ENCODE results near the gene SEC14L3. TPM values are rescaled to one million over a fixed set of nuclear protein-coding genes. Genes with fewer than 3 reads are reported as not detected.
A peak's percentile ranks its signal among the peaks of the same experiment; 100 is the strongest.

Gene SEC14L3
- total and polyA plus RNA-seq, 2 of the 13 experiments (the other 11 are each of a cell fraction or from before 2014, with no cell fraction given), result not detected

- TF ChIP-seq KLF15 (CRISPR knock-in tag; IDR thresholded peaks at IDR 0.05; ENCODE audit: borderline replicate concordance) (no peak), ZNF350 (CRISPR knock-in tag; IDR thresholded peaks at IDR 0.05; ENCODE audit: borderline replicate concordance, low read depth) (no peak), SUZ12 (IDR thresholded peaks at IDR 0.05; ENCODE audit: low read depth, low read length) (no peak), ZBTB39 (CRISPR knock-in tag; IDR thresholded peaks at IDR 0.05) (no peak), CREBL2 (CRISPR knock-in tag; IDR thresholded peaks at IDR 0.05; ENCODE audit: borderline replicate concordance) (no peak), ZFP91 (CRISPR knock-in tag; IDR thresholded peaks at IDR 0.05; ENCODE audit: borderline replicate concordance) (peak; percentile 59; the same call in 1 of the 2 replicates), ZNF776 (CRISPR knock-in tag; IDR thresholded peaks at IDR 0.05) (no peak), SRF (IDR thresholded peaks at IDR 0.05; ENCODE audit: low read depth, low read length) (no peak), TEAD2 (CRISPR knock-in tag; IDR thresholded peaks at IDR 0.05) (no peak), ZNF451 (CRISPR knock-in tag; IDR thresholded peaks at IDR 0.05) (peak; percentile 49; the same call in 1 of the 2 replicates), REPIN1 (CRISPR knock-in tag; IDR thresholded peaks at IDR 0.05; ENCODE audit: borderline replicate concordance, low read depth) (no peak), HHEX (CRISPR knock-in tag; IDR thresholded peaks at IDR 0.05) (no peak), ZNF713 (CRISPR knock-in tag; IDR thresholded peaks at IDR 0.05) (no peak), ATM (IDR thresholded peaks at IDR 0.05; ENCODE audit: borderline replicate concordance) (no peak), ZNF850 (CRISPR knock-in tag; conservative IDR thresholded peaks at IDR 0.05) (no peak), ZNF597 (CRISPR knock-in tag; IDR thresholded peaks at IDR 0.05) (no peak)
- TF ChIP-seq, protein P1, sequence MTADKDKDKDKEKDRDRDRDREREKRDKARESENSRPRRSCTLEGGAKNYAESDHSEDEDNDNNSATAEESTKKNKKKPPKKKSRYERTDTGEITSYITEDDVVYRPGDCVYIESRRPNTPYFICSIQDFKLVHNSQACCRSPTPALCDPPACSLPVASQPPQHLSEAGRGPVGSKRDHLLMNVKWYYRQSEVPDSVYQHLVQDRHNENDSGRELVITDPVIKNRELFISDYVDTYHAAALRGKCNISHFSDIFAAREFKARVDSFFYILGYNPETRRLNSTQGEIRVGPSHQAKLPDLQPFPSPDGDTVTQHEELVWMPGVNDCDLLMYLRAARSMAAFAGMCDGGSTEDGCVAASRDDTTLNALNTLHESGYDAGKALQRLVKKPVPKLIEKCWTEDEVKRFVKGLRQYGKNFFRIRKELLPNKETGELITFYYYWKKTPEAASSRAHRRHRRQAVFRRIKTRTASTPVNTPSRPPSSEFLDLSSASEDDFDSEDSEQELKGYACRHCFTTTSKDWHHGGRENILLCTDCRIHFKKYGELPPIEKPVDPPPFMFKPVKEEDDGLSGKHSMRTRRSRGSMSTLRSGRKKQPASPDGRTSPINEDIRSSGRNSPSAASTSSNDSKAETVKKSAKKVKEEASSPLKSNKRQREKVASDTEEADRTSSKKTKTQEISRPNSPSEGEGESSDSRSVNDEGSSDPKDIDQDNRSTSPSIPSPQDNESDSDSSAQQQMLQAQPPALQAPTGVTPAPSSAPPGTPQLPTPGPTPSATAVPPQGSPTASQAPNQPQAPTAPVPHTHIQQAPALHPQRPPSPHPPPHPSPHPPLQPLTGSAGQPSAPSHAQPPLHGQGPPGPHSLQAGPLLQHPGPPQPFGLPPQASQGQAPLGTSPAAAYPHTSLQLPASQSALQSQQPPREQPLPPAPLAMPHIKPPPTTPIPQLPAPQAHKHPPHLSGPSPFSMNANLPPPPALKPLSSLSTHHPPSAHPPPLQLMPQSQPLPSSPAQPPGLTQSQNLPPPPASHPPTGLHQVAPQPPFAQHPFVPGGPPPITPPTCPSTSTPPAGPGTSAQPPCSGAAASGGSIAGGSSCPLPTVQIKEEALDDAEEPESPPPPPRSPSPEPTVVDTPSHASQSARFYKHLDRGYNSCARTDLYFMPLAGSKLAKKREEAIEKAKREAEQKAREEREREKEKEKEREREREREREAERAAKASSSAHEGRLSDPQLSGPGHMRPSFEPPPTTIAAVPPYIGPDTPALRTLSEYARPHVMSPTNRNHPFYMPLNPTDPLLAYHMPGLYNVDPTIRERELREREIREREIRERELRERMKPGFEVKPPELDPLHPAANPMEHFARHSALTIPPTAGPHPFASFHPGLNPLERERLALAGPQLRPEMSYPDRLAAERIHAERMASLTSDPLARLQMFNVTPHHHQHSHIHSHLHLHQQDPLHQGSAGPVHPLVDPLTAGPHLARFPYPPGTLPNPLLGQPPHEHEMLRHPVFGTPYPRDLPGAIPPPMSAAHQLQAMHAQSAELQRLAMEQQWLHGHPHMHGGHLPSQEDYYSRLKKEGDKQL (CRISPR knock-in tag; IDR thresholded peaks at IDR 0.05; ENCODE audit: low read depth), result no peak
These were observed 46.0 kb downstream of the SEC14L3 start, which contains the start of gene MTFP1 (continued) for GRCh38 chr22:30425616-30426387.

Data from HepG2 (cell line).